G401.6 (cell line): ENCODE data around the gene SNAI3.

Experiments used
- FAIRE-seq: peaks from 2 replicates; lab custom pipeline; 2012; peaks lifted over from hg19 to GRCh38; lab: Jason Lieb, UNC

SNAI3 gene

GRCh38 chr16:88665570-88665969 lies 20.7 kb downstream of the SNAI3 start:
- no peak for FAIRE-seq

GRCh38 chr16:88665148-88665547 lies 21.2 kb downstream of the SNAI3 start:
- no peak for FAIRE-seq

DNA sequence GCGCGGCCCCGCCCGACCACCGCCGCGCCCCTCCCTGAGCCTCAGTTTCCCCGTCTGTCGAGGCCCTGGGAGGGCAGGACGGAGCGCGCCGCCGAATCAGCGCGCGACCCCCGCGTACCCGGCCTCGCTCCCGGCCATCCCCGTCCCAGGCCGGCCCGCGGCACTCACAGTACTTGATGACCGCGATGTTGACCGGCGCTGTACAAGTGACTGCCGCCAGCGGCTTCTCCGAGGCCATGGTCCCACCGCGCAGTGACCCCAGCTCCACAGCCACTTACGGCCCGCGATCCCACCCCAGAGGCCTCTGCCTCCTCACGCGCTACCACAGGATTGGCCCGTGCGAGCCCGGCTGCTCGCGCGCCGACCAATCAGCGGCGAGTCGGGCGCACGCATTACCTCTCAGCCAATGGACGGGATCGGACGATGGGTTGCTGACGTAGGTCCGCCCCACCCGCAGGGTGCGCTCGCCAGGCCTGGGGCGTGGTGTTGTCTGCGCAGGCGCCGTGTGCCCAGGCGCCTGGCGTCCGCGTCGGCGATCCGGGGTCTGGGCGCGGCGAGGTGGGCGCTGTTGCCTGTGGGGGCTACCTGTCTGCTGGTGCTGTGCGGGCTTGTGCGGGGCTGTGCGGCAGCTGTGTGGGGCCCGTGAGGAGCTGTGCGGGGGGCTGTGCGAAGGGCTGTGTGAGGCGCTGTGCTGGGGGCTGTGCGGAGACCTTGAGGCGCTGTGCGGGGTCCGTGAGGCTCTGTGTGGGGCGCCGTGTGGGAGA lies 23.3 kb downstream of the SNAI3 start, which contains the start of gene MVD:
TSS of gene MVD (minus strand) at position 249 of the 764 bp plus-strand sequence. CDS start at position 238, 11 bp downstream.
- FAIRE-seq = peak; percentile 96

DNA sequence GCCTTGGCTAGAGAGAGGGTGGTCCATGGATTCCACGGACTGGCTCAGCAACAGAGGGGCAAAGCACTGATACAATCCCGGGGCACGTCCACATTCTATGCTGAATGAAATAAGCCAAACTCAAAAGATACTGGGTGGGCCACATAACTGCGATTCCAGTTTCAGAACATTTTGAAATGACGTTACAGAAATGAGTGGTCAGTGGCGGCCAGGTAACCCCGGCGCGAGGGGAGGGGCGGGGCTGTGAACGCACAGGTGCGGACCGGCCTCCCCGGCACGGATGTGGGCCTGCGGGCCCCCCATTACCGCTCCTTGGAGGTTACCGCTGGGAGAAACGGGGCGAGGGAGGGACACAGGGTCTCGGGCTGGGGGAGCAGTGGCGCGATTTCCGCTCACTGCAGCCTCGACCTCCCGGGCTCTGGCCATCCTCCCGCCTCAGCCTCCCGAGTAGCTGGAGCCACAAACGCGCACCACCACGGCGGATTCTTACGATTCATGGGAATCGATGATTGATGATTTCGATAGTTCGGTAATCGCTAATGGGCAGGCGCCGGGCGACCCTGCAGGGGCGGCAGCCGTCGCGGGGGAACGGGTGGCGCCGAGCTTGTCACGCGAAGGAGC lies 24.0 kb downstream of the SNAI3 start:
- FAIRE-seq = no peak

GRCh38 chr16:88661468-88661867 lies 24.8 kb downstream of the SNAI3 start:
- no peak for FAIRE-seq

GRCh38 chr16:88659160-88659559 lies 27.1 kb downstream of the SNAI3 start:
- FAIRE-seq = no peak

GRCh38 chr16:88658714-88659113 lies 27.6 kb downstream of the SNAI3 start:
- no peak for FAIRE-seq

DNA sequence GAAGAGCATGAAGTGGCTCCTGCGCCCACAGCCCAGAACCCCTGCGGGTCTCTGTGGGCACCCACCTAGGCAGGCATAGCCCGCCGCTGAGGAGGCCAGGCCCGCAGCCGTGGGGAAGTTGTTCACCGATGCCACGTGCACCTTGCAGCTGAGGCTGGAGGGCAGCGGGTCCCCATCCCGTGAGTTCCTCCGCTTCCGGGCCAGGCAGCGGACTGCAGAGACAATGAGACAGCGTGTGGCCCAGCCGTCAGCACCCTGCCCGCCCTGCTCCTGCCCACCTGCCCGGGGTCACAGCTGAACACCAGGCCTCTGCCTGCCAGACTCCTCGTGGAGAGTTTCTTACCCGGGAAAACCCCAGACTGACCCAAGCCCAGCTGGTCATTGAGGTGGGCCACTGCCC lies 28.9 kb downstream of the SNAI3 start:
- no peak for FAIRE-seq

GRCh38 chr16:88656291-88656980 lies 29.9 kb downstream of the SNAI3 start:
- no peak for FAIRE-seq

- FAIRE-seq = no peak
Observed at GRCh38 chr16:88655733-88656281, 30.5 kb downstream of the SNAI3 start.

GRCh38 chr16:88655053-88655732 lies 31.1 kb downstream of the SNAI3 start:
- FAIRE-seq = no peak

- FAIRE-seq = no peak
Observed at GRCh38 chr16:88654363-88655052, 31.8 kb downstream of the SNAI3 start.

- FAIRE-seq = no peak
Observed at GRCh38 chr16:88653596-88654362, 32.5 kb downstream of the SNAI3 start.

DNA sequence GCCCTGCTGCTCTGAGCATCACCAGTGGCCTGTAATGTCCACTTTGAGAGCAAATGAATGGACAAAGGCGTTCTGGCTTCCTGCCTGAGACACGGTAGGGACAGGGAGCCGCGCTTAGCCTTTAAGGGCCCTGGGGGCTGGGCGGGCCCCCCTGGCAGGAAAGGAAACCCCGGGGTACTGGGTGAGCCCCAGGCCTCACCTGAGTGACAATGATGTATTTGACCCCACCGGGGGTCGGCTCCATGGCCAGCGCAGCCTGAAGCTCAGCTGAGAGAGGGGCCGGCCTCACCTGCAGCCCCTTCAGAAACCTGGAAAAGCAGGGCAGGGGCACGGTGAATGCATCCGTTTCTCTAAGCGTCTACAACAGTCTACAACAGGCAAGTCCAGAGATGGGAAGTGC lies 33.2 kb downstream of the SNAI3 start:
- no peak for FAIRE-seq

DNA sequence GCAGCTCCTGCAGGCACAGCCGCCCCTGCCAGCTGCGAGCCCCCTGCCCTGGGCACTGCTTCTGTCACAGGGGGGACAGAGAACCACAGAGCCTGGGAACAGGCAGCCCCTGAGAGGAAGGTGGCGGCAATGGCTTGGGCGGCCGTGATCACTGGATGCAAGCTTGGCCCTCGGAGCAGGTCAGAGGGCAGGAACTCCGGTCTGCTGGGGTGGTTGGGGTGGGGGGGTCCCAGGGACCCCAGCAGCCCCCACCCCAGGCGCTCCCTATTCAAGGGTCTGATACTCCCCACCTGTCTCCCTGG lies 33.6 kb downstream of the SNAI3 start:
- FAIRE-seq = no peak

- FAIRE-seq = no peak
Observed at GRCh38 chr16:88651989-88652761, 34.1 kb downstream of the SNAI3 start.

GRCh38 chr16:88651276-88651988 lies 34.9 kb downstream of the SNAI3 start:
- FAIRE-seq = no peak

- FAIRE-seq = no peak
Observed at GRCh38 chr16:88650749-88651275, 35.5 kb downstream of the SNAI3 start, which contains the start of gene CYBA. CYBA (minus strand) TSS chr16:88651053; CDS start chr16:88651013, 40 bp downstream.
